ENCODE results near the gene GTSE1.

GTSE1 gene

GRCh38 chr22:46292732-46293131 lies 3.9 kb upstream of the GTSE1 start:
- Histone ChIP-seq H3K27me3 (ENCODE audit: control insufficient read depth in 1 of 2, insufficient read depth in 2 of 2, low read length in 2 of 2) (no peaks in the 10 kb centered on the region), H3K4me3 (ENCODE audit: low read depth in 1 of 2, low read length in 2 of 2) (no peak overlapping the region), H3K36me3 (ENCODE audit: control insufficient read depth in 1 of 2, insufficient read depth in 2 of 2, low read length in 2 of 2) (peaks cover 37 to 63% of the 10 kb centered on the region in 2 donors), H3K9me3 (ENCODE audit: control insufficient read depth in 1 of 2, low read length in 2 of 2) (peaks cover 0 to 2% of the 10 kb centered on the region in 2 donors), H3K9ac (ENCODE audit: low read depth in 1 of 2, low read length in 2 of 2) (no peak overlapping the region), H3K27ac (ENCODE audit: low read depth, low read length) (no peak overlapping the region), H3K4me1 (ENCODE audit: control insufficient read depth in 1 of 2, insufficient read depth in 2 of 2, low read length in 2 of 2) (peaks cover 14 to 32% of the 10 kb centered on the region in 2 donors)

GRCh38 chr22:46293577-46294260 lies 3.0 kb upstream of the GTSE1 start:
- no peak overlapping the region for H3K4me3 ChIP-seq (ENCODE audit: low read depth in 1 of 2, low read length in 2 of 2)
- H3K9ac ChIP-seq (ENCODE audit: low read depth in 1 of 2, low read length in 2 of 2) = no peak overlapping the region
- H3K27ac ChIP-seq (ENCODE audit: low read depth, low read length) = peak overlapping the region; percentile 20
- peaks cover 14 to 27% of the 10 kb centered on the region in 2 donors for H3K4me1 ChIP-seq (ENCODE audit: control insufficient read depth in 1 of 2, insufficient read depth in 2 of 2, low read length in 2 of 2)
- peaks cover 0 to 2% of the 10 kb centered on the region in 2 donors for H3K9me3 ChIP-seq (ENCODE audit: control insufficient read depth in 1 of 2, low read length in 2 of 2)
- H3K36me3 ChIP-seq (ENCODE audit: control insufficient read depth in 1 of 2, insufficient read depth in 2 of 2, low read length in 2 of 2) = peaks cover 31 to 56% of the 10 kb centered on the region in 2 donors
- no peaks in the 10 kb centered on the region for H3K27me3 ChIP-seq (ENCODE audit: control insufficient read depth in 1 of 2, insufficient read depth in 2 of 2, low read length in 2 of 2)

- Histone ChIP-seq H3K9me3 (ENCODE audit: control insufficient read depth in 1 of 2, low read length in 2 of 2) (peaks cover 0 to 2% of the 10 kb centered on the region in 2 donors), H3K4me3 (ENCODE audit: low read depth in 1 of 2, low read length in 2 of 2) (no peak overlapping the region), H3K27ac (ENCODE audit: low read depth, low read length) (no peak overlapping the region), H3K36me3 (ENCODE audit: control insufficient read depth in 1 of 2, insufficient read depth in 2 of 2, low read length in 2 of 2) (peaks cover 25 to 47% of the 10 kb centered on the region in 2 donors), H3K4me1 (ENCODE audit: control insufficient read depth in 1 of 2, insufficient read depth in 2 of 2, low read length in 2 of 2) (peaks cover 14 to 25% of the 10 kb centered on the region in 2 donors), H3K27me3 (ENCODE audit: control insufficient read depth in 1 of 2, insufficient read depth in 2 of 2, low read length in 2 of 2) (no peaks in the 10 kb centered on the region), H3K9ac (ENCODE audit: low read depth in 1 of 2, low read length in 2 of 2) (no peak overlapping the region)
These were observed 1.9 kb upstream of the GTSE1 start for GRCh38 chr22:46294784-46295183.

DNA sequence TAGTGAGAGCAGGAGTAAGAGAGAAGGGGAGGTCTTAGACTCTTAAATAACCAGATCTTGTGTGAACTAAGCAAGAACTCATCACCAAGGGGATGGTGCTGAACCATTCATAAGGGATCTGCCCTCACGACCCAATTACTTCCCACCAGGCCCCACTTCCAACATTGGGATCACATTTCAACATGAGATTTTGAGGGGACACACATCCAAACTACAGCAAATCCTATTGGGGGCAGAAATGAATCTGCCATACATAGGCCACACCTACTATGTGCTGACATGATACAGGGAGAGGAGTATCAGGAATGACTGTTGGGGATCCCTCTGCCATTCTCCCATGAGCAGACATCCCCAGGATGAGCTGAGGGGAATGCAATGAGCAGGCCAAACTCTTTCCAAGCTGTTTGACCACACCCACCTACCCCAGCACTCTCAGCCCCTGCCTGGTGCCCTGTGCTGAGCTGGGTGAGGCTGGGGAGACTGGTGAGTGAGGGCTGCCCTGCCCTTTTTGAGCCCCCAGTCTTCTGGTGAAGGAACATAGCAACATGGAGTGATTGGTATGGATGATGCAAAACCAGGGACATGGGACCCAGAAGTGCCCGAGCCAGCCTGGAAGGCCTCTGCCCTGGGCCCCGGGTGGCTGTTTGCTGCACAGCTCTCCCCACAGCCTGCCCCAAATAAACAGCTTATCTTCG lies 1.2 kb upstream of the GTSE1 start:
- Histone ChIP-seq H3K9me3 (ENCODE audit: control insufficient read depth in 1 of 2, low read length in 2 of 2) (peaks cover 0 to 2% of the 10 kb centered on the region in 2 donors), H3K27me3 (ENCODE audit: control insufficient read depth in 1 of 2, insufficient read depth in 2 of 2, low read length in 2 of 2) (no peaks in the 10 kb centered on the region), H3K9ac (ENCODE audit: low read depth in 1 of 2, low read length in 2 of 2) (peak overlapping the region; percentile 70 to 81), H3K4me3 (ENCODE audit: low read depth in 1 of 2, low read length in 2 of 2) (peak overlapping the region; percentile 64 to 65), H3K36me3 (ENCODE audit: control insufficient read depth in 1 of 2, insufficient read depth in 2 of 2, low read length in 2 of 2) (peaks cover 22 to 43% of the 10 kb centered on the region in 2 donors), H3K27ac (ENCODE audit: low read depth, low read length) (peak overlapping the region; percentile 33), H3K4me1 (ENCODE audit: control insufficient read depth in 1 of 2, insufficient read depth in 2 of 2, low read length in 2 of 2) (peaks cover 14 to 25% of the 10 kb centered on the region in 2 donors)

DNA sequence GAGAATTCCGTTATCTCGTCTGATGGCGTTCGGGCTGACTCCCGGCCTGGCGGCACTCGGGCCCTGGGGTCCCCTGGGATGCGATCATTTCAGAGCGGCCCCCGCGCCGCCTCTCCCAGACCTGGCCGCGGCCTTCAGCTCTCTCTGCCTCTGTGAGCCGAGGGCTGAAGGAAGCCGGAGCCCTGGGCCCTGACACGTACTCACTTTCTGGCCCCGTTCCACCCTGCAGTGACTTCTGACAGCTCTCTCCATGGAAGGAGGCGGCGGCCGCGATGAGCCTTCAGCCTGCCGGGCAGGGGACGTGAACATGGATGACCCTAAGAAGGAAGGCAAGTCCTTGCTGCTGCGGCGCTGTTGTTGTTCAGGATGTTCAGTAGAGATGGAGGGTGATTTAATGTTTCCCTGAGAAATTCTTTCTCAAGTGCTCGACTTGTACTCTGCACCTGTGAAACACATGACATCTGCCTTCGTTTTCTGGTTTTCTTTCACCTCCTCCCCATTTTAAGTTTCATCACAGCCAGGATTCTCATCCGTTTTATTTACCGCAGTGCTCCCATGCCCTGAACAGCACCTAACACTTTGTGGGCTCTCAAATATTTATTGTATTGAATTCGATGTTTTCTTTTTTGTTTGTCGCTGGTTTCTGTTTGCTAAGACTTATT lies 612 bp downstream of the GTSE1 start:
- peak overlapping the region; percentile 64 to 65 for H3K4me3 ChIP-seq (ENCODE audit: low read depth in 1 of 2, low read length in 2 of 2)
- peaks cover 11 to 29% of the 10 kb centered on the region in 2 donors for H3K36me3 ChIP-seq (ENCODE audit: control insufficient read depth in 1 of 2, insufficient read depth in 2 of 2, low read length in 2 of 2)
- H3K27me3 ChIP-seq (ENCODE audit: control insufficient read depth in 1 of 2, insufficient read depth in 2 of 2, low read length in 2 of 2) = no peaks in the 10 kb centered on the region
- H3K9me3 ChIP-seq (ENCODE audit: control insufficient read depth in 1 of 2, low read length in 2 of 2) = no peaks in the 10 kb centered on the region
- no peak overlapping the region for H3K27ac ChIP-seq (ENCODE audit: low read depth, low read length)
- H3K4me1 ChIP-seq (ENCODE audit: control insufficient read depth in 1 of 2, insufficient read depth in 2 of 2, low read length in 2 of 2) = peaks cover 14 to 25% of the 10 kb centered on the region in 2 donors
- peak overlapping the region; percentile 35 to 42 for H3K9ac ChIP-seq (ENCODE audit: low read depth in 1 of 2, low read length in 2 of 2)

DNA sequence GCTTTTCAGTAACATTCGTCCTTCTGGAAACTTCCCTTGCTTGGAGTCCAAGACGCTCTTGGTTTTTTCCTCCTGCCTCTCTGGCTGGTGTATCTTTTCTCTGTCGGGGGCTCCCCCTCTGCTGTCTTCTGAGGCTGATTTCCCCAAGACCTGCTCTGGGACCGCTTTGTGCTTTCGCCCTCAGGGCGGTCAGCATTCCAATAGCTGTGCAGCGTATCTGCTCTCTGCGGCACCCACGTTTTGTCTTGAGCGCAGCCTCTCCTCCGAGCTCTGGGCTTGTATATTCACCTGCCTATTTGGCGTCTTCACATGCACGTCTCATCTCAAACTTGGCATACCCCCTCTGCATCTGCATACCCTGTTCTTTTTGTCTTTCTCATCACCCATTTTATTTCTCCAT lies 2.4 kb downstream of the GTSE1 start:
- Histone ChIP-seq H3K9me3 (ENCODE audit: control insufficient read depth in 1 of 2, low read length in 2 of 2) (no peaks in the 10 kb centered on the region), H3K4me1 (ENCODE audit: control insufficient read depth in 1 of 2, insufficient read depth in 2 of 2, low read length in 2 of 2) (peaks cover 14 to 25% of the 10 kb centered on the region in 2 donors), H3K36me3 (ENCODE audit: control insufficient read depth in 1 of 2, insufficient read depth in 2 of 2, low read length in 2 of 2) (peaks cover 0 to 14% of the 10 kb centered on the region in 2 donors), H3K27me3 (ENCODE audit: control insufficient read depth in 1 of 2, insufficient read depth in 2 of 2, low read length in 2 of 2) (no peaks in the 10 kb centered on the region), H3K9ac (ENCODE audit: low read depth in 1 of 2, low read length in 2 of 2) (no peak overlapping the region), H3K27ac (ENCODE audit: low read depth, low read length) (no peak overlapping the region), H3K4me3 (ENCODE audit: low read depth in 1 of 2, low read length in 2 of 2) (no peak overlapping the region)

- Histone ChIP-seq H3K4me1 (ENCODE audit: control insufficient read depth in 1 of 2, insufficient read depth in 2 of 2, low read length in 2 of 2) (peaks cover 12 to 22% of the 10 kb centered on the region in 2 donors), H3K27ac (ENCODE audit: low read depth, low read length) (no peak overlapping the region), H3K36me3 (ENCODE audit: control insufficient read depth in 1 of 2, insufficient read depth in 2 of 2, low read length in 2 of 2) (peaks cover 0 to 11% of the 10 kb centered on the region in 2 donors), H3K4me3 (ENCODE audit: low read depth in 1 of 2, low read length in 2 of 2) (no peak overlapping the region), H3K9ac (ENCODE audit: low read depth in 1 of 2, low read length in 2 of 2) (no peak overlapping the region), H3K9me3 (ENCODE audit: control insufficient read depth in 1 of 2, low read length in 2 of 2) (no peaks in the 10 kb centered on the region), H3K27me3 (ENCODE audit: control insufficient read depth in 1 of 2, insufficient read depth in 2 of 2, low read length in 2 of 2) (no peaks in the 10 kb centered on the region)
These were observed 3.8 kb downstream of the GTSE1 start for GRCh38 chr22:46300491-46300890.

- Histone ChIP-seq H3K27ac (ENCODE audit: low read depth, low read length) (no peak overlapping the region), H3K36me3 (ENCODE audit: control insufficient read depth in 1 of 2, insufficient read depth in 2 of 2, low read length in 2 of 2) (peaks cover 0 to 10% of the 10 kb centered on the region in 2 donors), H3K9me3 (ENCODE audit: control insufficient read depth in 1 of 2, low read length in 2 of 2) (no peaks in the 10 kb centered on the region), H3K27me3 (ENCODE audit: control insufficient read depth in 1 of 2, insufficient read depth in 2 of 2, low read length in 2 of 2) (no peaks in the 10 kb centered on the region), H3K9ac (ENCODE audit: low read depth in 1 of 2, low read length in 2 of 2) (no peak overlapping the region), H3K4me1 (ENCODE audit: control insufficient read depth in 1 of 2, insufficient read depth in 2 of 2, low read length in 2 of 2) (no peaks in the 10 kb centered on the region), H3K4me3 (ENCODE audit: low read depth in 1 of 2, low read length in 2 of 2) (no peak overlapping the region)
These were observed 6.8 kb downstream of the GTSE1 start for GRCh38 chr22:46303347-46303965.

GRCh38 chr22:46308283-46308988 lies 11.8 kb downstream of the GTSE1 start:
- H3K9ac ChIP-seq (ENCODE audit: low read depth in 1 of 2, low read length in 2 of 2) = no peak overlapping the region
- no peak overlapping the region for H3K27ac ChIP-seq (ENCODE audit: low read depth, low read length)
- H3K27me3 ChIP-seq (ENCODE audit: control insufficient read depth in 1 of 2, insufficient read depth in 2 of 2, low read length in 2 of 2) = no peaks in the 10 kb centered on the region
- H3K4me3 ChIP-seq (ENCODE audit: low read depth in 1 of 2, low read length in 2 of 2) = no peak overlapping the region
- peaks cover 0 to 6% of the 10 kb centered on the region in 2 donors for H3K36me3 ChIP-seq (ENCODE audit: control insufficient read depth in 1 of 2, insufficient read depth in 2 of 2, low read length in 2 of 2)
- H3K9me3 ChIP-seq (ENCODE audit: control insufficient read depth in 1 of 2, low read length in 2 of 2) = no peaks in the 10 kb centered on the region
- H3K4me1 ChIP-seq (ENCODE audit: control insufficient read depth in 1 of 2, insufficient read depth in 2 of 2, low read length in 2 of 2) = no peaks in the 10 kb centered on the region

Measured in duodenal mucosa (tissue), 2 donors.